HG03342 (cell line): ENCODE measurements around the gene ICOSLG.
"Not testable (repeated sequence)": the region's sequence is repeated elsewhere in the genome, so short reads cannot be mapped to it uniquely, and the experiment has no call there.

ENCODE experiments used
- ATAC-seq: cut with Tn5 transposase; IDR thresholded peaks from one replicate; pipeline ENCODE4 v1.9.1; 2021; ENCODE audit warnings: mild to moderate bottlenecking, moderate library complexity; ENCODE audit not compliant: unreplicated experiment

Gene ICOSLG

DNA sequence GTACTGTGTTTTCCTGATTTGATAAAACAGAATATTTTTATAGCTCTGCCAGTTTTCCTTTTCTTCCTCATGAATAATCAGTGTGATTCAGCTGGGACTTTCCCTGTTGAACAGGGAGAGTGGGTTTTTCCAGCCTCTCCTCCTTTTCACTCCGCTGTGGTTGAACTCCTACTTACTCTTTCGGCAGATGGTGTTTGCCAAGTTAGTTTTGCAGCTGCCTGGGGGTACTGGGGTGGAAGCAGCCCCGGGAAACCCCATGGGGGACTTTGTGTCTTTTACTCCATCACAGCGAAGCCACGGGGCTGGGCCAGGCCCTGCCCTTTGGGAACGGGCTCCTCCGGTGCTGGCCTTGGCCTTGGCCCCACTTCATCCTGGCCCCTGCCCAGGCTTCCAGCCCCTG is 55.9 kb downstream of the ICOSLG start:
- ATAC-seq, result not testable (repeated sequence)

DNA sequence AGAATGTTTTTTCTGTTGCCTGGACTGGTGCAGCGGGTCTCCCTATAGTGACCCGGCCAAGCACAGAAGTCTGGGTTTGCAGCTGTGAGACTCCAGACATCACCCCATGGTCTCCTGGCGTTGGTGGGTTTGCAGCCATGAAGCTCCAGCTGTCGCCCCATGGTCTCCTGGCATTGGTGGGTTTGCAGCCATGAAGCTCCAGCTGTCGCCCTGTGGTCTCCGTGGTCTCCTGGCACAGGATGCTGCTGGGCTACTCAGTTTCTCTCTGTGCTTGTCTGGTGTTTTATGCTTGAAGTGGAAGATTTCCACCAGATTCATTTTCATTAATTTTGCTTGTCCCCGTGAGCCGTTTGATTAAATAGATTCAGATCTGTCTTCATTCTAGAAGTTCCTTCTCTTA is 58.5 kb downstream of the ICOSLG start:
- ATAC-seq, result not testable (repeated sequence)

DNA sequence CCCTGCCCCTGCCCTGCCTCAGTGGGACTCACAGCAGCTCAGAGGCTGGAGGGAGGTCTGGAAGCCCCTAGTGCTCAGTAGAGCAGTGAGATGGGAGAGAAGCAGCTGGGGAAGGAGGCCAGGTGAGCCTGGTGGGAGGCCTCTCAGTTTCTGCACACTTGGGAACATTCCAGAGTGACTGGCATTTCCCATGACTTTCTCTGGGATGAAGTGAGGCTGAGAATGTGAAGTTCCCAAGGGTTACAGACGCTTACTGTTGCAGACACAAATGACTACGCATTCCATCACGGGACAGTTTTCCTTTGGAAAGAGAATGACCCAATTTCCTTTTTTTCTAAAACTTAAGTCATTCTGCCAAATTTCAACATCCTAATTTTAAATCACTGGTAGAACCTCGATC is 59.2 kb downstream of the ICOSLG start:
- not testable (repeated sequence) for ATAC-seq

DNA sequence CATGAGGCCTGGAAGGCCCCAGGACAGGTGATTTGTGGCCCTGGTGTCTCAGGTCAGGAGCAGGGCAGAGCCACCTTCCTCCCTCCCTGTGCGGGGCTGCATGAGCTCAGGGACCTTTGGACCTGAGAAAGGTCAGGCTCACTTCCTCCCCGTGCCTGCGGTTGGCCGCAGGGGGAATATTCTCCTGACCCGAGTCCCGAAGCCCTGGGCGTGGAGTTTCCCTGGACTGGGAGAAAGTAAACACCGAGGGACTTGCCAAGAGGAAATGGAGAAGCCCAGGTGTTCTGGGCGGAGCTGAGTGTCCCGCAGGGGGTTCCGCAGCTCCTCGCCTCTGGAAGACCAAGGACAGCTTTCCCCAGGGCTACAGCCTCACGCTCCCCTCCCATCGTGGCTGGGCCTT is 64.6 kb downstream of the ICOSLG start:
- ATAC-seq, result not testable (repeated sequence)

DNA sequence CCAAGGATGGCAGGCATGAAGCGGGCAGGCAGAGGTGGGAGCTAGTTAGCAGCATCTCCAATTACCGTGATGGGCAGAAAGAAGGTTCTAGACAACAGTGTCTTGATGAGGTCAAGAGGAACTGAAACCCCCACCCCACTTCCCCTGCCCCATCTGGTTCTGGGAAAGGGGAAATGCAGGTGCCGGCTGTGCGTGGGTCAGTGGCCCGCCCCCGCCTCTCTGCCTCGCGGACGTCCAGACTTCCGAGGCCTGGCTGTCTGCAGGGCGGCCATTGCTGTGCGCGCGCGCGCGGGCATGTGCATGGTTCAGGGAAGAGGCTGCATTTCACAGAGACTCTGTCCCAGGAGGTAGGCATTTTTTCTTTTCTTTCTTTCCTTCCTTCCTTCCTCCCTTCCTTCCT is 65.6 kb downstream of the ICOSLG start:
- ATAC-seq, result peak; percentile 53
